Endothelial cell of umbilical vein (primary cell): ENCODE results near the gene SPDYE6.

ENCODE experiments used
- EZH2 ChIP-seq: IDR thresholded peaks from 2 replicates; pipeline ENCODE4 v1.6.1; 2012; ENCODE audit warnings: borderline replicate concordance, low read depth, mild to moderate bottlenecking, moderate library complexity, low read length, inconsistent platforms; ENCODE audit not compliant: severe bottlenecking
- FOS ChIP-seq: IDR thresholded peaks from 2 replicates; pipeline ENCODE4 v1.6.1; 2011; ENCODE audit warnings: mild to moderate bottlenecking, low read length, moderate library complexity, borderline replicate concordance; ENCODE audit not compliant: insufficient read depth
- POLR2A ChIP-seq: IDR thresholded peaks from 2 replicates; pipeline ENCODE4 v1.6.1; 2012; ENCODE audit warnings: low read depth, mild to moderate bottlenecking, control low read depth, low read length
- POLR2AphosphoS5 ChIP-seq: IDR thresholded peaks from 2 replicates; pipeline ENCODE4 v1.6.1; 2012; ENCODE audit warnings: low read depth, mild to moderate bottlenecking, control low read depth, low read length, moderate library complexity; ENCODE audit not compliant: insufficient read depth
- TF ChIP-seq, protein P1 (sequence below), 2 donors: IDR thresholded peaks; 1 replicate in 1 of 2; 2 replicates in 1 of 2; pipeline ENCODE4 v1.5.1; 2011; ENCODE audit warnings: low read length in 2 of 2, mild to moderate bottlenecking in 2 of 2, moderate library complexity in 2 of 2, control low read depth in 1 of 2, inconsistent platforms in 1 of 2, low read depth in 1 of 2; ENCODE audit not compliant: insufficient read depth in 1 of 2; ENCODE audit errors: extremely low read depth in 1 of 2

DNA sequence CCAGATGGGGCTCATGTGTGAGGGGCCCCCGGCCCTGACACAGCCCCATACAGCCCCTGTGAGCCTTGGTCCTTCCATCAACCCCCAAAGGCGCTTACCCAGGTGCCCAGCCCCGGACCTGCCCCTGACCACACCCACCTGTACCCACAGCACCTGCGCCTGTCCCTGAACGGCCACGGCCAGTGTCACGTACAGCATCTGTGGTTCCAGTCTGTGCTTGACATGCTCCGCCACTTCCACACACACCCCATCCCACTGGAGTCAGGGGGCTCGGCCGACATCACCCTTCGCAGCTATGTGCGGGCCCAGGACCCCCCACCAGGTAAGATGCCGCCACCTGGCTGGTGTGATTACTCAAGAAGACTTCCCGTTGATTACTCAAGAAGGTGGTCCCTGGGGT, 36.1 kb downstream of the SPDYE6 start:
- TF ChIP-seq, protein P1, sequence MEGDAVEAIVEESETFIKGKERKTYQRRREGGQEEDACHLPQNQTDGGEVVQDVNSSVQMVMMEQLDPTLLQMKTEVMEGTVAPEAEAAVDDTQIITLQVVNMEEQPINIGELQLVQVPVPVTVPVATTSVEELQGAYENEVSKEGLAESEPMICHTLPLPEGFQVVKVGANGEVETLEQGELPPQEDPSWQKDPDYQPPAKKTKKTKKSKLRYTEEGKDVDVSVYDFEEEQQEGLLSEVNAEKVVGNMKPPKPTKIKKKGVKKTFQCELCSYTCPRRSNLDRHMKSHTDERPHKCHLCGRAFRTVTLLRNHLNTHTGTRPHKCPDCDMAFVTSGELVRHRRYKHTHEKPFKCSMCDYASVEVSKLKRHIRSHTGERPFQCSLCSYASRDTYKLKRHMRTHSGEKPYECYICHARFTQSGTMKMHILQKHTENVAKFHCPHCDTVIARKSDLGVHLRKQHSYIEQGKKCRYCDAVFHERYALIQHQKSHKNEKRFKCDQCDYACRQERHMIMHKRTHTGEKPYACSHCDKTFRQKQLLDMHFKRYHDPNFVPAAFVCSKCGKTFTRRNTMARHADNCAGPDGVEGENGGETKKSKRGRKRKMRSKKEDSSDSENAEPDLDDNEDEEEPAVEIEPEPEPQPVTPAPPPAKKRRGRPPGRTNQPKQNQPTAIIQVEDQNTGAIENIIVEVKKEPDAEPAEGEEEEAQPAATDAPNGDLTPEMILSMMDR (IDR thresholded peaks at IDR 0.05; ENCODE audit: extremely low read depth in 1 of 2, insufficient read depth in 1 of 2, low read depth in 1 of 2, low read length in 2 of 2), result no peak
- TF ChIP-seq POLR2A (no peak), POLR2AphosphoS5 (no peak), EZH2 (no peak), FOS (no peak)
